Endodermal cell (in vitro differentiated cells): Measurements from ENCODE around the gene RBM38. TPM values are rescaled to one million over a fixed set of nuclear protein-coding genes. Genes with fewer than 3 reads are reported as not detected.

Experiments
- DNase-seq: peaks from one replicate; pipeline ENCODE4 v3.0.0-alpha.2; 2017
- H3K27ac ChIP-seq: 2 replicates; pipeline ENCODE4 v1.5.1; 2013; ENCODE audit warnings: mild to moderate bottlenecking, low read depth, low read length, moderate library complexity
- H3K27me3 ChIP-seq: 2 replicates; pipeline ENCODE4 v1.6.1; 2013; ENCODE audit warnings: mild to moderate bottlenecking, low read length, moderate library complexity; ENCODE audit not compliant: insufficient read depth, control insufficient read depth, poor library complexity, severe bottlenecking
- H3K36me3 ChIP-seq: 2 replicates; pipeline ENCODE4 v1.7.0; 2013; ENCODE audit warnings: mild to moderate bottlenecking, low read length, moderate library complexity; ENCODE audit not compliant: control insufficient read depth, insufficient read depth
- H3K4me1 ChIP-seq: one replicate; pipeline ENCODE4 v1.7.0; 2013; ENCODE audit warnings: low read length; ENCODE audit not compliant: control insufficient read depth, insufficient read depth
- H3K4me3 ChIP-seq: 2 replicates; pipeline ENCODE4 v1.5.1; 2013; ENCODE audit warnings: mild to moderate bottlenecking, low read length, moderate library complexity
- H3K9ac ChIP-seq: 2 replicates; pipeline ENCODE4 v1.6.1; 2013; ENCODE audit warnings: mild to moderate bottlenecking, low read length, moderate library complexity; ENCODE audit not compliant: poor library complexity, severe bottlenecking; ENCODE audit errors: extremely low read depth
- H3K9me3 ChIP-seq: 2 replicates; pipeline ENCODE4 v1.6.1; 2013; ENCODE audit warnings: mild to moderate bottlenecking, low read length, moderate library complexity; ENCODE audit not compliant: control insufficient read depth
- H3K27ac Mint-ChIP-seq: 2 replicates; pipeline ENCODE4 v1.8.0; 2020; ENCODE audit warnings: mixed read lengths
- H3K27me3 Mint-ChIP-seq: 2 replicates; pipeline ENCODE4 v1.8.0; 2021; ENCODE audit warnings: mild to moderate bottlenecking, mixed read lengths; ENCODE audit not compliant: insufficient read depth
- H3K36me3 Mint-ChIP-seq: 2 replicates; pipeline ENCODE4 v1.8.0; 2020; ENCODE audit warnings: low read depth, mixed read lengths
- H3K4me1 Mint-ChIP-seq: 2 replicates; pipeline ENCODE4 v1.8.0; 2020; ENCODE audit warnings: mixed read lengths
- H3K4me3 Mint-ChIP-seq: 2 replicates; pipeline ENCODE4 v1.8.0; 2020; ENCODE audit warnings: mild to moderate bottlenecking, moderate library complexity, mixed read lengths
- H3K9me3 Mint-ChIP-seq: 2 replicates; pipeline ENCODE4 v1.8.0; 2020; ENCODE audit warnings: mild to moderate bottlenecking, mixed read lengths
- WGBS, 2 experiments: methylation state at CpG; one replicate each; pipeline versions ENCODE4 v1.1.5 to v1.1.7; 2013; ENCODE audit warnings: missing lambda C conversion rate in 2 of 2, mixed read lengths in 1 of 2; ENCODE audit not compliant: insufficient coverage in 1 of 2, insufficient read length in 1 of 2; 5-methylcytosine and 5-hydroxymethylcytosine counted together
- total RNA-seq, 2 donors: library from RNA; stranded (reverse); fragmentation: NEBNext Ultra II Directional in 1 of 2; extraction: Animal tissue kit (Norgen Biotek cat#: 25700) in 1 of 2; gene quantifications; 2 replicates in 1 of 2; 3 replicates in 1 of 2; pipeline ENCODE4 v1.2.1, GENCODE V29; 2021
- TF ChIP-seq, protein P1 (sequence below): fragments of 200-600 bp; sonication (generic); conservative IDR thresholded peaks from 2 replicates; pipeline ENCODE4 v1.5.0; 2021; ENCODE audit warnings: antibody characterized with exemption, mild to moderate bottlenecking

The RBM38 gene
- total RNA-seq, 2 donors from 2014 or later: 29.0 to 30.2 TPM

DNA sequence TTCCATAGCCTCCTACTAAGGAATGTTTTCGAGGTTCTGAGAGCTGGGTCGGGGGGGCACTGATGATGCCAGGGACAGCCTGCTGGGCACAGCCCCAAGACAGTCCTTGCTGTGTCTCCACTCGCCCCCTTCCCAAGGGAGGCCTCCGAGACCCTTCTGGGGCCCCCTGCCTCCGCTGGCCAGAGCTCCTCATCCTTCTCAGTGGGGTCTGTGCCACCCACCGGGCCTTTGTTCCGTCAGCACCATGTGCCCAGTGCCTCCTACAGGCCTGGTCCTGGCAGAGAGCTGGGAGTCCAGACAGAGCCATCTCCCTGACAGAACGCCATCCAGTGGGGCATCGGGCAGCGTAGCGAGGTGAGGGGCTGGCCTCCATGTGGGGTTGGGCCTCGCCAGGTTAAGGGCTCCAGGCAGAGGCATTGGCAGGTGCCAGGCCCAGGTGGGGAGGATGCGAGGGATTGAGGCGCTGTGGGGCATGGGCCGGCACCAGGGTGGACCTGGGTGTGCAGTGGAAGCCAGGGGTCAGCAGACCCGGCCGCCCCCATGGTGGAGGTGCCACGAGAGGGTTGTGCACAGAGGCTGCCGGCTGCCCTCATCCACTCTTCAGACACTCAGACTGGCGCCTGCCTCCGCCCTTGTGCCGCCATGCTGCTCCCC is 13.3 kb downstream of the RBM38 start:
- no peaks in the 10 kb centered on the region for H3K4me1 ChIP-seq
- Mint-ChIP-seq H3K27me3 (no peaks in the 10 kb centered on the region), H3K9me3 (no peaks in the 10 kb centered on the region), H3K36me3 (peaks cover 28% of the 10 kb centered on the region), H3K27ac (no peak overlapping the region), H3K4me1 (no peaks in the 10 kb centered on the region), H3K4me3 (no peak overlapping the region)
- no peak overlapping the region for H3K9ac ChIP-seq
- no peaks in the 10 kb centered on the region for H3K27me3 ChIP-seq
- no peak overlapping the region for H3K4me3 ChIP-seq
- no peak for DNase-seq
- H3K36me3 ChIP-seq: peaks cover 5% of the 10 kb centered on the region
- 95 to 97% methylated on average over 12 to 22 of the region's 22 CpGs for WGBS, 2 experiments
- TF ChIP-seq, protein P1, sequence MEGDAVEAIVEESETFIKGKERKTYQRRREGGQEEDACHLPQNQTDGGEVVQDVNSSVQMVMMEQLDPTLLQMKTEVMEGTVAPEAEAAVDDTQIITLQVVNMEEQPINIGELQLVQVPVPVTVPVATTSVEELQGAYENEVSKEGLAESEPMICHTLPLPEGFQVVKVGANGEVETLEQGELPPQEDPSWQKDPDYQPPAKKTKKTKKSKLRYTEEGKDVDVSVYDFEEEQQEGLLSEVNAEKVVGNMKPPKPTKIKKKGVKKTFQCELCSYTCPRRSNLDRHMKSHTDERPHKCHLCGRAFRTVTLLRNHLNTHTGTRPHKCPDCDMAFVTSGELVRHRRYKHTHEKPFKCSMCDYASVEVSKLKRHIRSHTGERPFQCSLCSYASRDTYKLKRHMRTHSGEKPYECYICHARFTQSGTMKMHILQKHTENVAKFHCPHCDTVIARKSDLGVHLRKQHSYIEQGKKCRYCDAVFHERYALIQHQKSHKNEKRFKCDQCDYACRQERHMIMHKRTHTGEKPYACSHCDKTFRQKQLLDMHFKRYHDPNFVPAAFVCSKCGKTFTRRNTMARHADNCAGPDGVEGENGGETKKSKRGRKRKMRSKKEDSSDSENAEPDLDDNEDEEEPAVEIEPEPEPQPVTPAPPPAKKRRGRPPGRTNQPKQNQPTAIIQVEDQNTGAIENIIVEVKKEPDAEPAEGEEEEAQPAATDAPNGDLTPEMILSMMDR: no peak
- no peak overlapping the region for H3K27ac ChIP-seq
- no peaks in the 10 kb centered on the region for H3K9me3 ChIP-seq

DNA sequence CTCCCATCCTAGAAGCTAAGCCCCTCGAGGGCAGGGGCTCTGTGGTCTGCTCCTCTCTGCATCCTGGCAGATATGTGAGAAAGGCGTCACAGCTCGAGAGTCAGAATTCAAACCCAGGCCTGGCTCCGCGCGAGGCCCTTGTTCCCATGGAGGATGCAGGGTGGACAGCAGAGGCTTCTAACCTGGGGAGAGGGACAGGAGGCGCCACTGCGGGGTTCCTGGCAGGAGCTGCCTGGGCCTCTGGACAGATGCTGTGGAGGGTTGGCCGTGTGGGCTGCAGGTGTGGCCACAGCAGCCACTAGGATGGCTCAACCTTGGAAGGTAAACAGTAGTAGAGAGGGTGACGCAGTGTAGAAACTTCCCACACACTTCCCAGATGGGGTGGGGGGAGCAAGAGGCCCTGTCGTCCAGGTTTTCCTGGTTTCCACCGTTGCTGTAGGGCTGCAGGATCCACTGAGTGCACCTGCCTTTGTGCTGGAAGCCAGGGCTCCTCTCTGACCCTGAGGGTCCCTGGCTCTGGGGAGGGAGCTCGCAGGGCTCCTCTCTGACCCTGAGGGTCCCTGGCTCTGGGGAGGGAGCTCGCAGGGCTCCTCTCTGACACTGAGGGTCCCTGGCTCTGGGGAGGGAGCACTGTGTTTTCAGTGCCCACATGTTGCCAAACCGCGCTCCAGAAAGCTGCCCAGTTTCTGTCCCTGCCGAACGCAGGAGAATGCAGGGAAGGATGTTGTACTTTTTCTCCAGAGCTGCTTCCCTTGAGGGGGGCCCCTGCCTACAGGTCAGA is 14.2 kb downstream of the RBM38 start:
- DNase-seq: no peak
- H3K4me1 Mint-ChIP-seq: no peaks in the 10 kb centered on the region
- Histone ChIP-seq H3K9ac (no peak overlapping the region), H3K9me3 (no peaks in the 10 kb centered on the region), H3K27me3 (no peaks in the 10 kb centered on the region), H3K36me3 (peaks cover 5% of the 10 kb centered on the region), H3K4me1 (no peaks in the 10 kb centered on the region), H3K27ac (no peak overlapping the region), H3K4me3 (no peak overlapping the region)
- H3K27ac Mint-ChIP-seq: no peak overlapping the region
- WGBS, 2 experiments: 92 to 97% methylated on average over 11 to 18 of the region's 18 CpGs
- TF ChIP-seq, protein P1: no peak
- peaks cover 28% of the 10 kb centered on the region for H3K36me3 Mint-ChIP-seq
- no peaks in the 10 kb centered on the region for H3K27me3 Mint-ChIP-seq
- no peaks in the 10 kb centered on the region for H3K9me3 Mint-ChIP-seq
- H3K4me3 Mint-ChIP-seq: no peak overlapping the region

DNA sequence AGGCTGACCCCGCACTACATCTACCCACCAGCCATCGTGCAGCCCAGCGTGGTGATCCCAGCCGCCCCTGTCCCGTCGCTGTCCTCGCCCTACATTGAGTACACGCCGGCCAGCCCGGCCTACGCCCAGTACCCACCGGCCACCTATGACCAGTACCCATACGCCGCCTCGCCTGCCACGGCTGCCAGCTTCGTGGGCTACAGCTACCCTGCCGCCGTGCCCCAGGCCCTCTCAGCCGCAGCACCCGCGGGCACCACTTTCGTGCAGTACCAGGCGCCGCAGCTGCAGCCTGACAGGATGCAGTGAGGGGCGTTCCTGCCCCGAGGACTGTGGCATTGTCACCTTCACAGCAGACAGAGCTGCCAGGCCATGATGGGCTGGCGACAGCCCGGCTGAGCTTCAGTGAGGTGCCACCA is 16.4 kb downstream of the RBM38 start:
- Histone ChIP-seq H3K9me3 (no peaks in the 10 kb centered on the region), H3K27ac (no peak overlapping the region), H3K36me3 (peaks cover 5% of the 10 kb centered on the region), H3K4me1 (no peaks in the 10 kb centered on the region), H3K4me3 (no peak overlapping the region), H3K27me3 (no peaks in the 10 kb centered on the region), H3K9ac (no peak overlapping the region)
- H3K27ac Mint-ChIP-seq: no peak overlapping the region
- H3K27me3 Mint-ChIP-seq: no peaks in the 10 kb centered on the region
- no peak overlapping the region for H3K4me3 Mint-ChIP-seq
- no peak for DNase-seq
- WGBS, 2 experiments: 94% methylated on average over 29 of the region's 29 CpGs
- TF ChIP-seq, protein P1: no peak
- H3K36me3 Mint-ChIP-seq: peaks cover 18% of the 10 kb centered on the region
- H3K9me3 Mint-ChIP-seq: no peaks in the 10 kb centered on the region
- H3K4me1 Mint-ChIP-seq: no peaks in the 10 kb centered on the region
